Transverse colon (tissue), 4 donors: ENCODE results near the gene TMEM17. TPM values are rescaled to one million over a fixed set of nuclear protein-coding genes. Genes with fewer than 3 reads are reported as not detected.

Experiments
- DNase-seq: peaks from one replicate; pipeline ENCODE4 v3.0.0-alpha.2; 2019
- H3K27ac ChIP-seq, 4 donors: fragments of 200-600 bp; sonication (generic); 2 replicates each; pipeline ENCODE4 v1.5.1; 2016 to 2018; ENCODE audit warnings: inconsistent platforms in 4 of 4
- H3K27me3 ChIP-seq: fragments of 200-600 bp; sonication (generic); 2 replicates; pipeline ENCODE4 v1.5.1; 2017; ENCODE audit warnings: inconsistent platforms
- H3K36me3 ChIP-seq, 4 donors: fragments of 200-600 bp; sonication (generic); 2 replicates each; pipeline ENCODE4 v1.5.1; 2017 to 2019; ENCODE audit warnings: inconsistent platforms in 4 of 4
- H3K4me1 ChIP-seq, 4 donors: fragments of 200-600 bp; sonication (generic); 2 replicates each; pipeline ENCODE4 v1.5.1; 2017 to 2020; ENCODE audit warnings: inconsistent platforms in 4 of 4
- H3K4me3 ChIP-seq, 4 donors: fragments of 200-600 bp; sonication (generic); 1 replicate in 1 of 4; 2 replicates in 3 of 4; pipeline versions ENCODE4 v1.5.1 to v1.6.1; 2017 to 2019; ENCODE audit warnings: inconsistent platforms in 4 of 4
- H3K9me3 ChIP-seq, 2 donors: fragments of 200-600 bp; sonication (generic); 2 replicates each; pipeline ENCODE4 v1.5.1; 2017 to 2019; ENCODE audit warnings: inconsistent platforms in 2 of 2
- EP300 ChIP-seq: sonication (generic); formaldehyde crosslinking; IDR thresholded peaks from one replicate; pipeline ENCODE4 v1.6.1; 2017; ENCODE audit warnings: antibody characterized with exemption, low read depth
- POLR2A ChIP-seq: fragments of 450-650 bp; IDR thresholded peaks from one replicate; pipeline ENCODE4 v1.6.1; 2016; ENCODE audit warnings: antibody characterized with exemption, mild to moderate bottlenecking, moderate library complexity
- POLR2AphosphoS5 ChIP-seq, 3 donors: sonication (generic); formaldehyde crosslinking; IDR thresholded peaks; one replicate each; pipeline ENCODE4 v1.6.1; 2016; ENCODE audit warnings: antibody characterized with exemption in 3 of 3
- WGBS, 2 donors: methylation state at CpG; one replicate each; pipeline ENCODE4 v1.1.5; 2018; ENCODE audit warnings: low coverage in 1 of 2; 5-methylcytosine and 5-hydroxymethylcytosine counted together
- in situ Hi-C, 4 donors: fragments of 200-750 bp; cut with MboI; loops; one replicate each; pipeline versions ENCODE4 v1.15.0 to v1.15.1; 2017; ENCODE audit warnings: low sequenced_read_pairs in 3 of 4, low pct_ligation_motif_present in 1 of 4, low pct_unique_long_range_greater_than_20kb in 1 of 4
- intact Hi-C: fragments of 100-400 bp; cut with DNase I; formaldehyde crosslinking; loops from one replicate; pipeline ENCODE4 v1.15.1; 2023; ENCODE audit warnings: low total_unique reads
- total RNA-seq, 4 donors: library from RNA; depleted of rRNA; stranded (reverse); fragments of >200 nt; gene quantifications; one replicate each; pipeline ENCODE4 v1.1.0, GENCODE V29; 2016
- TF ChIP-seq, protein P1 (sequence below), 5 experiments: fragments of 200-600 bp in 3 of 5; fragments of 450-650 bp in 2 of 5; sonication (generic) in 3 of 5; IDR thresholded peaks; 1 replicate in 2 of 5; 2 replicates in 3 of 5; pipeline ENCODE4 v1.5.1; 2016 to 2017; ENCODE audit warnings: antibody characterized with exemption in 5 of 5, inconsistent platforms in 3 of 5, mild to moderate bottlenecking in 2 of 5, moderate library complexity in 1 of 5

The TMEM17 gene
- total RNA-seq, 4 donors from 2014 or later, result 0.96 to 1.4 TPM; not detected in 2

DNA sequence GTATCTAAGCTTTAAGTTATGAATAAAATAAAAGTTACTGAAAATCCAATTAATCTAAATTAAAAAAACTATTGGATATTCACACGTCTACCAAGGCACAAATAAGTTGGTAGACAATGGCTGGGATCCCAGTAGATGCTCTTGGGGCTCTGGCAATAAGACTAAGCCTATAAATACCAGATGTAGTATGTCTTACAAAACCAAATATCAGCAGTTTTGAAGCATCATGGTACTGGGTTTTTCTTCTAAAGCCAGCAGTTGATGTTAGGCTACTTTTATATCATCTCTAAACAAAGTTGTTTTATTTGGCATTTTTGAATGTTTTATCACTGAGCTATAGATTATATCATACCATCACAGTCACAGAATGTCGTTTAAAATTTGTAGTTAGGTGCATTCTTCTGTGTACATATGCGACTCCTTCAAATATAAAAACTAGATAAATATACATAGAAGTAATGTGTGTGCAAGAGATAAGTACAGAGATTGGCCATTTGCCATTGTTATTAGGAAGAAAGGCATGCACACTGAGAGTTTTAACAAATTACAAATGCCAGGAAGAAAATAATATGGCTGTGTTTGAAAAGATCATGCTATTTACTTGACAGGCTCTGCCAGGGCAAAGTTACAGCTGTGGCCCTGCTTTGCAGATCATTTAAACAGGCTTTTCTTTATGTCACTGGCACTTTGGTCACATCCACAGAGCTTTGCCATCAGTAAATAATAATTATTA, 21.6 kb upstream of the TMEM17 start:
- H3K27me3 ChIP-seq, result no peaks in the 10 kb centered on the region
- TF ChIP-seq POLR2A (no peak), POLR2AphosphoS5 (IDR thresholded peaks at IDR 0.05) (no peak), EP300 (no peak)
- TF ChIP-seq, protein P1, sequence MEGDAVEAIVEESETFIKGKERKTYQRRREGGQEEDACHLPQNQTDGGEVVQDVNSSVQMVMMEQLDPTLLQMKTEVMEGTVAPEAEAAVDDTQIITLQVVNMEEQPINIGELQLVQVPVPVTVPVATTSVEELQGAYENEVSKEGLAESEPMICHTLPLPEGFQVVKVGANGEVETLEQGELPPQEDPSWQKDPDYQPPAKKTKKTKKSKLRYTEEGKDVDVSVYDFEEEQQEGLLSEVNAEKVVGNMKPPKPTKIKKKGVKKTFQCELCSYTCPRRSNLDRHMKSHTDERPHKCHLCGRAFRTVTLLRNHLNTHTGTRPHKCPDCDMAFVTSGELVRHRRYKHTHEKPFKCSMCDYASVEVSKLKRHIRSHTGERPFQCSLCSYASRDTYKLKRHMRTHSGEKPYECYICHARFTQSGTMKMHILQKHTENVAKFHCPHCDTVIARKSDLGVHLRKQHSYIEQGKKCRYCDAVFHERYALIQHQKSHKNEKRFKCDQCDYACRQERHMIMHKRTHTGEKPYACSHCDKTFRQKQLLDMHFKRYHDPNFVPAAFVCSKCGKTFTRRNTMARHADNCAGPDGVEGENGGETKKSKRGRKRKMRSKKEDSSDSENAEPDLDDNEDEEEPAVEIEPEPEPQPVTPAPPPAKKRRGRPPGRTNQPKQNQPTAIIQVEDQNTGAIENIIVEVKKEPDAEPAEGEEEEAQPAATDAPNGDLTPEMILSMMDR (IDR thresholded peaks at IDR 0.05), result no peak
- H3K27ac ChIP-seq, result no peak overlapping the region
- DNase-seq, result no peak
- in situ Hi-C loops, result no loop called here
- 37 to 63% methylated on average over 3 of the region's 3 CpGs for WGBS, 2 donors
- H3K4me3 ChIP-seq, result no peak overlapping the region
- peaks cover 0 to 7% (median 0%) of the 10 kb centered on the region in 4 donors for H3K4me1 ChIP-seq
- H3K9me3 ChIP-seq, result no peaks in the 10 kb centered on the region
- intact Hi-C loops, result no loop called here
- H3K36me3 ChIP-seq, result no peaks in the 10 kb centered on the region

DNA sequence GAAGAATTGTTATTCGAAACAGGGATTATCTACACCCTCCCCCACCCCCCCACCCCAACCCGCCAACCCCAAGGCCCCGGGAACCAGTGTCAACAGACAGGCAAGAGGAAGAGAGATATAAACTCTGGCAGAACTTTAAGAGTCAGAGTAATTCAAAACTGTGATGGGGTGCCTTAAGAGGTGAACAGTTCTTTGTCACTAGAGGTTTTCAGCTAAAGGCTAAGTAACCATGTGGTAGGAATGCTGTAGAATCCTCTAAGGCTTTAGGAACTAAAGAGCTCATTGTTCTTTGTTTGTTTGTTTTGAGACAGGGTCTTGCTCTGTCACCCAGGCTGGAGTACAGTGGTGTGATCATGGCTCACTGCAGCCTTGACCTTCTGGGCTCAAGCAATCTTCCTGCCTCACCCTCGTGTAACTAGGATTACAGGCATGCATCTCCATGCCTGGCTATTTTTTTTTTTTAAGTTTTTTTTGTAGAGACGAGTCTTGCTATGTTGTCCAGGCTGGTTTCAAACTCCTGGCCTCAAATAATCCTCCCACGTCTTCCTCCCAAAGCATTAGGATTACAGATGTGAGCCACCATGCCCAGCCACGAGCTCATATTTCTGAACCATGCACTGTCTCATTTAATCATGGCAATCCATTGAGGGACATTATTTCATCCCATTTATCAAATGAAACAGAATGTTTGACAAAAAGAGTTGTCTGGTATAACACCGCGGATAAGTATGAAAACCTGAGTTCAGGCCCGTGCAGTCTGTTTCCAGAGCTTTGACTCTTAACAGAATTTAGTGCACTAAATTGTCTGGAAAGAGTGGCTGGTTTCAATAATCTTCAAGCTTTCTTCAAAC, 20.8 kb upstream of the TMEM17 start:
- WGBS, 2 donors, result 68% methylated on average over 10 of the region's 10 CpGs; no CpG with 5 or more reads in 1 of the 2 donors

DNA sequence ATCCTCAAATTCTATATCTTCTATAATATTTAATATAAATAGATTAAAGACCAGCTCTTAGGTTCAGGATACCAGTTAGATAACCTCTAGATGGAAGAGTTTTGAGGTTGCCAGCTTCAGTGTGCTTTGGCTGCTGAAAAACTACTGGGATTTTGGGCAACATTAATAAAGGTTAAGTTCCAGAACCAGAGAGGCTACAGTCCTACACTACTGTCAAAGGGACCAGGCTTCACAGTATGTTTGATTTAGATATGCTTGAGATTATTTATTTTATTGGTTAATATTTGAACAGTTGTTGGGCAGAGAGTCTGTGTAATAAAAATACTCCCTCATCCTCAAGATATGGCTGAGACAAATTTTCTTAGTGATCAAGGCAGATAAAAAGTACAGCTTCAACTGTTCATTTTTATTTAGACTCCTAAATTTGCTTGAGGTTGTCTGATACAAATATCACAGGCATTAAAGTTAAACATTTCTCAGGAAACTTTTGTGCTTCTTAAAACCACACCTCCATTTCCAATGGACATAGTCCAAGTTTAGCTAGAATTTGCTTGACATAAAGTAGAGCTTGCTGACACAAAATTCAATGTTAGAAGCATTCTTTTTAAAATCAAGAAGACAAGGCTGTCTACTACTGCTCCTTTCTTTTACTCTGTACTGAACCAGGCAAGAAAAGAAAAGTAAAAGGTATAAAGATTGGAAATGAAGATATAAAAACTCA, 19.7 kb upstream of the TMEM17 start:
- H3K36me3 ChIP-seq, result no peaks in the 10 kb centered on the region
- H3K27me3 ChIP-seq, result no peaks in the 10 kb centered on the region
- H3K27ac ChIP-seq, result no peak overlapping the region
- H3K4me3 ChIP-seq, result no peak overlapping the region
- in situ Hi-C loops, result no loop called here
- no peak for DNase-seq
- no peak for TF ChIP-seq POLR2AphosphoS5 (IDR thresholded peaks at IDR 0.05)
- no peak for TF ChIP-seq EP300
- TF ChIP-seq POLR2A, result no peak
- TF ChIP-seq, protein P1 (IDR thresholded peaks at IDR 0.05), result no peak
- intact Hi-C loops, result no loop called here
- peaks cover 0 to 7% (median 0%) of the 10 kb centered on the region in 4 donors for H3K4me1 ChIP-seq
- H3K9me3 ChIP-seq, result no peaks in the 10 kb centered on the region

More for the DNA sequence above, 20.8 kb upstream of the TMEM17 start:
- TF ChIP-seq POLR2AphosphoS5 (IDR thresholded peaks at IDR 0.05) (no peak), EP300 (no peak), POLR2A (no peak)
- TF ChIP-seq, protein P1 (IDR thresholded peaks at IDR 0.05), result no peak
- peaks cover 0 to 7% (median 0%) of the 10 kb centered on the region in 4 donors for H3K4me1 ChIP-seq
- no peak overlapping the region for H3K4me3 ChIP-seq
- H3K27me3 ChIP-seq, result no peaks in the 10 kb centered on the region
- no peaks in the 10 kb centered on the region for H3K36me3 ChIP-seq
- in situ Hi-C loops (no loop called here), intact Hi-C loops (no loop called here)
- no peak overlapping the region for H3K27ac ChIP-seq
- no peak for DNase-seq
- H3K9me3 ChIP-seq, result no peaks in the 10 kb centered on the region
